ENCODE measurements around the gene SWT1. TPM values are rescaled to one million over a fixed set of nuclear protein-coding genes. Genes with fewer than 3 reads are reported as not detected.
A peak's percentile ranks its signal among the peaks of the same experiment; 100 is the strongest.

The SWT1 gene
- total RNA-seq, 1 donor from 2014 or later = 2.4 TPM

GRCh38 chr1:185324118-185324517 lies 167.2 kb downstream of the SWT1 start:
- ATAC-seq = no peak

GRCh38 chr1:185325413-185325812 lies 168.4 kb downstream of the SWT1 start:
- no peak for ATAC-seq

- ATAC-seq = no peak
Observed at GRCh38 chr1:185328255-185328654, 171.3 kb downstream of the SWT1 start.

- ATAC-seq = no peak
Observed at GRCh38 chr1:185334182-185334581, 177.2 kb downstream of the SWT1 start.

GRCh38 chr1:185337246-185337645 lies 180.3 kb downstream of the SWT1 start:
- ATAC-seq = no peak

- peak; percentile 36 for ATAC-seq
Observed at GRCh38 chr1:185338719-185339622, 182.0 kb downstream of the SWT1 start.

- no peak for ATAC-seq
Observed at GRCh38 chr1:185341196-185341781, 184.3 kb downstream of the SWT1 start.

Other genes starting within 250 kb of the SWT1 start
- gene NIBAN1, start 182.7 kb upstream of the SWT1 start, total RNA-seq = 27.5 TPM
- 12.6 TPM for gene RNF2, start 111.6 kb upstream of the SWT1 start, total RNA-seq
- 13.5 TPM for gene TRMT1L, start 214 bp upstream of the SWT1 start, total RNA-seq
- 52.8 TPM for gene IVNS1ABP, start 160.1 kb downstream of the SWT1 start, total RNA-seq